Measurements from ENCODE around the gene NTM.

Gene NTM

DNA sequence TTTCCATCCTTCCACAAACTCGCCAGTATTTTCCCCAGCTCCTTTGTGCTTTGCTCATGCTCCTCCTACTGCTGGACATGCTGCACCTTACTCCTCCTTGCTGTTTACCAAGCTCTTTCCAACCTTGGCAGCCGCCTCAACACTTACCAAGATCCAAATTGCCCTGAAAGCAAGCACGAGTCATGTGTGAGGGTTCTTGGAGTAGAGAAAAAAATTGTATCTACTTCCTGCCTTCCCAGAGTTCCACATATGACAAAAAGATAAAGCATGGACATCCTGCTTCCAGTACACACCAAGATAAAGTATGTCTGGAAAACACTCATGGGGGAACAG is 767.5 kb downstream of the NTM start:
- DNase-seq = no peak

DNA sequence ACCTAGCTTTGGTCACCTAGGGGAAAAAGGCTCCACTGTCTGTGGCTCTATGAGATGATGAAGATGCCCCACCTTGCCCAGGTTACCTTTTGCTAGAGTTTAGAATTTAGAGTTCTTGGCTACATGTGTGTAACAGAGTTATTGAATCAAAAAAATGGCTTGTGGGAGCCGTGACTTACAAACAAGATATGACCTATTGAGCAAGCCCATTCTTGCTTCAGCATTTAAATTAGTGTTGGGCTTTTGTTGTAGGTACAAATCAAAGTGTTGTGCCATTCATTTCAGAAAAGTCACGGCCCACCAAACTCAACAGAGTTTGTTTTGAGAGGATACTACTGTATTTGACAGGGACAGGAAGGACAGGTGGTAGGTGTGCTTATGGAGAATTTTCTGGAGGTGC is 768.8 kb downstream of the NTM start:
- DNase-seq = no peak

DNA sequence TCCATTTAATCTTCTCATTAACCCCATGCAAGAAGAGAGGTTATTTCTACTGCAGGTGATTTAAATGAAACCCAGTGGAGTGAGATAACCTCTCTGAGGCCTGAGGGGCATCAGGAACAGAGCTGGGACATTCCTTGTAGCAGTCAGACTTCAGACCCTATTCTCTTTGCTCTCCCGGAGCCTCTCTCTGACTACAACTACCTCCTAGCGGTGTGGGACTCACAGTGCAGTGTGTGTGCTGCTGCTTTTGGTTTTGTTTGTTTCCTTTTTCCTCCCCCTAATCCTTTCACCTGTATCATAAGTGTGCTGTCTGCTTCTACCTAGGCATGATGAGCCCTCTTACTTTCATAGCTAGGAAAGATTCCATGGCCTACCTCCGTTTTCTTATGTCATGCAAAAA is 769.6 kb downstream of the NTM start:
- no peak for DNase-seq

DNA sequence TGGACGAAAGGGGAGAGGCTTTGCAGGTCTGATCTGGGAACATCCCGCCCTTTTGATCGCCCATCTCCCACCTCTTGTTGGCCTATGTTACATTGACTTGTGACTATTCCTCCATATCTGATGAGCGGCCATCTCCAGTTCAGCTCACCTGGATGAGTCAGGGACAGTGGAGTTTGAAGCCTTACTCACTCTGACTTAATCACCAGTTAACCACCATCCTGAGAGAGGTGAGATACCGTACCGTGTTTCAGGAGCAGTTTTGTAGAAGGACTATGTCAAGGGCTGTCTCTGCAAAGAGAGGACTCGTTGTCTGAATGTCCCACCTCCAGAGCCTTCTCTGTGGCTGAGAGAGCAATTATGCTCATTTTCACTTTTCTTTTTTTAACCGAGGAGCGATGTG is 771.7 kb downstream of the NTM start:
- no peak for DNase-seq

DNA sequence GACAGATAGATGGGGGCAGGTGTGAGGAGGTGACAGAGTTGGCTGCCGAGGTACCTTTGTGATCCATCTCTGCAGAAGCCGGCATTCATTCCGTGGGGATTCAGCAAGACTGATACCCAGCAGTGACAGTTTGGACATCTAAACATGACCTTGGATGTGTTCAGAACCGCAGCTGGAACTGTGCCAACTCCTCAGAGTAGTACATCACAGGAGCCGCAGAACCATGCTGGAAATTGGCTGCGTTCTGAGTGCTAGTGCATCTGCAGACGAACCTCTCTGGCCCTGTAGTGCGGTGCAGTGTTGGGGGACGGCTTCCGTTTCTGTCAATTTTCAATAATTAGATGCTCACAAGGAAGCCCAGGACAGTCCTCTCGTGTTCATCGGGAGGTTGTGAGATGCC is 772.1 kb downstream of the NTM start:
- no peak for DNase-seq

DNA sequence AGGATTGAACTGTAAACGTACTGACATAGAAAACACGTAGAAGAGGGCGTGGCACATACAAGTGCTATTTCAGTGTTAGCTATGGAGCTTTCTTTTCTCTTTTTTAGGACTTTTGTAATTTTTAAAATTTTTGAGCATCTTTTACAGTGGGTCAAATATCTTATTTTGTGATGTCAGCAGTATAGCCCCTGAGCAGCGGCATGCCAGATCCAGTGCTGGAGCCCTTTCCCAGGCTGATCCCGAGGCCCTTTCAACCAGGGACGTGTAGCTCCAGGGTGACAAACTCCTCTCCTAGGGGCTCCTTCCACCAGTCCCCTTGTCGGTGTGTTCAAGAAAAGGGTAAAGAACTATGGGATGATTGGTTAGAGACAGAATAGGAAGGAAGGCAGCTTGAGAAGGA is 777.0 kb downstream of the NTM start:
- no peak for DNase-seq

DNA sequence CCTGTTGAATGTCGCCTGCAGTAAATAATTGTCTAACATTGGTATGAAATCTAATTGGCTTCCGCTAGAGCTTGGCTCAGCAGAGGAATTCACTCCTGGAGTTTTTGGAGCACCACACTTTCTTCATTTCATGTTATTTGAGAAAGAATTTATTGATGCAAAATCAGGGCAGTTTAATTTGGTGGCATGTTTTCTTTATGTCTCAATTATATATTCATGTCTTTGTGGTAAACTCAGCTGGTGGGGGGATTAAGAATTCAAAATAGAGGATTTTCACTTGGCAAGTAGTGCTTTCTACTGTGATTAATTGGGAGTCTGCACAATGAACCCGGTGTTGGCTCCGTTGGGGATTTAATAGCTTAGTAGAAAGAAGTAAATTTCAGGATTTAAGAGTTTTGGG is 784.4 kb downstream of the NTM start:
- DNase-seq = no peak

DNA sequence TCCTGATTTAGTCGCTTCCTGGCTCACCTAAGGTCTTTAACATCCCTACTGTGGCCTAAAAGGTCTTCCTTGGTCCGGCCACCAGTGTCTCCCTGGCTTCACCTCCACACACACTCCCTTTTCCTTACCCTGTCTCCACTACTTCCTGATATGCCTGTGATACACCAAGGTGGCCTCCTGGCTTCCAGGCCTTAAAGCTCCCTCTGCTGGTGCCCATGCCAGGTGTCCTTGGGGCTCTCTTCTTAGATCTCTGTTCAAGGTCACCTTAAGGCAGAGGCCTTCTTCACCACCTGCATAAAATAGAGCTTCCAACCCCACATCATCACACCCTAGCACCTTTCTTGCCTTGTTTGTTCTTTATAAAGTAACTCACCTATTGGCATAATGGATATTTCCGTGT is 787.7 kb downstream of the NTM start:
- DNase-seq = peak; percentile 27

DNA sequence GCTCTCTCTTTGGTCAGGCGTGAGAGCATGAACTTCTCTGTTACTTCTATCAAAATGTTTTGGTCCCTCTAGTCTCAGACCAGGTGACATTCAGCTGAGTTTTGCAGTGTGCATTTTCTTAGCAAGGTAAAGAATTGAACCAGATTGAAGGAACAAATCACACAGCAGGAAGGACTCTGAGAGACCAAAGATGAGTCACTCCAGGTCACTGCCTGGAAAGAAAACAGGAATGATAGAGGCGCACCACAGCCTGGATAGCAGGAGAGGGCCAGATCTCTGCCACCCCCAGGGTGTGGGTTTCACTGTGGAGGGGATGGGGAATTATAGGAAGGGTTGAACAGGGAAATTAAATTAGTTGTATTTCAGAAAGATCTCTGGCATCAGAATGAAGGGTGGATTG is 788.3 kb downstream of the NTM start:
- DNase-seq = no peak

DNA sequence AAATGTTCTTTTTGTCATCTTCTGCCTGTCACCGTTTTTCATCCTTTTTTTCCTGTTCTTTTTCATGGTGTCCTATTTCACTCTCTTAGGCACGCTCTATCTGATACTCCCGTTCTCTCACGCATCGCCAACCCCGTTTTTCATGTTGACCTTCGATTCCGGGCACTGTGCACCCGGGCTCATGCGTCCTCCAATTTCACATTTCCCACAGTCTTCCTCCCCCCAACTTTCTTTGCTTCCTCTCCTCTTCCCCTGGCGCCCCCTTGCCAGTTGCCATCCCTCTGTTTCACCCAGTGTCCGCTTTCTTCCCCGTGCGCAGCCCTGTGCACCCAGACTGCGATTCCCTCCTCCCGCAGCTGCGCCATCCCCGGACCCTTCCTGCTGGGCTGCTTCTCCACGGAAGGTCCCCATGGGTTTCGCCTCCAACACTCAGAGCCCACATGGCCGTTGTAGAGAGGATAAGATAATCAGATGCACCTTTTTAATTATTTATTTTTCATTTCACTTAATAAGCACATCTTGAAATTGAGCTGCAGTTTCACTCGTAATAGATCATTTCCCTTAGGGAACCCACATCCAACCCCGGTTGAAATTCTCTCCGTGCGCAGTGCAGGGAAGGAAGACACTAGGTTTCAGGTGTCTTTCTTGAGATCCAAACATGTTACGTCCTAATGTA is 791.1 kb downstream of the NTM start:
- DNase-seq = no peak

DNA sequence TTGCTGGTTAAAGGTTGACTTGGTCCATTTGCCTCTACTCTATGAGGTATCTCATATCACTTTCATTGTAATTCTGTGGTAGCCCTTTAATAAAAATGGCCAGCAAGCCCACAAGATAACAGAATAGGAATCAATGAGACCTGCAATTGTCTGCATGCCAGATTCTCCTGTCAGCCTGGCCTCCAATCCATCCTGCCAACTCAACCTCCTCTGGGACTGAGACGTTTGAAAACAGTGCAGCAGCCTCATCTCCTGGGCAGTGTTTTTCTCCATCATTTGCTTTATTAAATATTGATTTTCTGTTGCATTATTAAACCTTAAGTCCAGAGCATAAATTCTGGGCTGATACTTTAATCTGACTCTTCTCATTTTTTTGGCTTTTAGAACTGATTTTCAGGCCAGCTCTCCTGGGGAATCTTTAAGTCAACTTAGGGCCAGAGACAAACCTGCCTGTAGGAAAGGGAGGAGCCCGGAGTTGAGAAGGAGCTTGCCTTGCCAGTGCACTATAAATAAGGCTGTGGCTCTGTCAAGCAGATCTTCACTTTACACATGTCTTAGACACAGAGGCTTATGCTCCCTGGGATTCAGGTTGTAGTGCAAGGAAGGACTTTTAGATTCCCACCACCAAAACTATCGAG is 798.0 kb downstream of the NTM start:
- no peak for DNase-seq

DNA sequence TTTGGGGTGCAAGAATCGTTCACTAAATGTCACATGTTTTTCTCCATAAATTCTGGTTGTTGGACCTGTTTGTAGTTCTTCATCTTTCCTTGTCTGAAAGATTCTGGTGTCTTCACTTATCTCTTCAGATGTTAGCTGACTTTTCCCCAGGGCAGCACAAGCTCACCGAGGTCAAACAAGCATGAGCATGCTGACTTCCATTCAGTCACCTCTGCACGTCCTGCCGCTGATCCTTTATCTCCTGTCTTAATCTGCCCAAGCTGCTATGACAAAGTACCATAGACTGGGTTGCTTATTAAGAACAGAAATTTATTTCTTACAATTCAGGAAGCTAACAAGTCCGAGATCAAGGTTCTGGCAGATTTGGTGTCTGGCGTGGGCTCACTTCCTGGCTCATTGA is 800.6 kb downstream of the NTM start:
- DNase-seq = no peak

DNA sequence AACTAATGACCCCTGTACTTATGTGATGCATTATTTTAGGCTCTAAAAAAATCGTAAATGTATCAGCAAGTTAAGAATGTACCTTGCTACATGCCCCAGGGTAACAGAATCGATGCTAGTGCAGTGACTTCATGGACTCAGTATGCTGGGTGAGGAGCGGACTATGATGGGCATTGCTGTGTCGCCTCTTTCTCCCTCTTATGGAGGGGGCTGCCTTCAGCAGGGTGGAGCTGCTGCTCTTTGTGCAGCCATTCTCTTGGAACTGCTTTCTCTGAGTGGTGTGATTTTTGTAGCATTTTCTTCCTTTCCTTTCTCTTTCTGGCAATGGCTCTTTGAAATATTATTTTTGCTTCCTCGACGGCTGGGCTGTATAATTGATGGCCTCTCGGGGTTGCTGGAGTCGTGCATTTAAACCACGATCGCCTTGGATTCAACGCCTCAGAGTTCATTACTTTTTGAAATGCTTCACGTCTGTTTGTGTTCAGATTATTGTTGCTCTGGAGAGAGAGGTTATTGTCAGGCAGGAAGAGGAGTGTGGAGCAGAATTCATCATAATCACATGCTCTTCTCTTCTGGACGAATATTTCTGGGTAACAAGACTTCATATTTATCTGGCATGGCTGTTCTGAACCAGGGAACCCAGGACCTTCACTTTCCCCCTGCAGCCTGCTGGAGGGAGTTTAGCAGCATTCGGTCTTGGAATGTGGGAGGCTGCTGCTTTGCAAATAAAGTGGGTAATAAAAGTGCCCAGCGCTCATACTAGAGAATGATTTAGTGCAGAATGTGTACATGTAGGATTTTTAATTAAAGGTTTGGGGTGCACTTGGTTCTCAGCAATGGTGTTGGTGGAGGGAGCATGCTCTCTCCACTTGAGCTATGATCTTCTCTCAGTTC is 804.2 kb downstream of the NTM start:
- no peak for DNase-seq

DNA sequence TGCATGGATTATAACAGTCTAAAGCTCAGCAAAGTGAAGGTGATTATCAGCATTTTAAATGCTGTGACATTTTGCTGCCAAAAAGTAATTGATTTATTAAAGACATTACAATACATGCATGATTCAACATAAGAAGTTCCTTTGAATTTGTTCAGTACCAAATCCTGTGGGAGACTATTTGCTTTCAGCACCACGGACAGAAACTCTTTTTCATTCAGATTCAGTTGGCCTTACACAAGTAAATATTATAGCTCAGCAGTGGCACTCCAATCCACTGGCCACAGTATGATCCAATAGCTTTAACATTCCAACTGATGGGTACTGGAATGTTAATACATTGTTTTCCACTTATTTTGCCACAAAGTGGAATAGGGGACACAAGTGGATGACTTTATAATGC is 806.7 kb downstream of the NTM start:
- DNase-seq = peak; percentile 59

DNA sequence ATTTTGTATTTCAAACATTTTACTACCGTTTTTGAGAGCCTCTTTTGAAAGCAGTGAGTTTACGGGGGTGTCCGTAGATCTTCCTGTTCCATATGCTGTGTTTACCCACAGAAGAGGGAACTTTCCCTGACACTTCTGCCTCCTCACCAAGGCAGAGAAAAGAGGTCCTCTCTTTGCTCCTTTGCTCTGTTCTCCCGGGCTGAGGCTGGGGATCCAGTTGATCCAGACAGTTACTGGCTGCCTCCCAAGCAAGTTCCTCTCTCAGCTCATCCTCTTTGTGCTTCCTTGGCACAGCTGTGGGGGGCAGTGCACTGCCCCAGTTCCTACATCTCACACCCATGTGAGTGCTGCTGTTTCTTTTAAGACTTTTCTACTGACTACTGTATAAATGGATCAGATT is 813.7 kb downstream of the NTM start:
- DNase-seq = no peak

DNA sequence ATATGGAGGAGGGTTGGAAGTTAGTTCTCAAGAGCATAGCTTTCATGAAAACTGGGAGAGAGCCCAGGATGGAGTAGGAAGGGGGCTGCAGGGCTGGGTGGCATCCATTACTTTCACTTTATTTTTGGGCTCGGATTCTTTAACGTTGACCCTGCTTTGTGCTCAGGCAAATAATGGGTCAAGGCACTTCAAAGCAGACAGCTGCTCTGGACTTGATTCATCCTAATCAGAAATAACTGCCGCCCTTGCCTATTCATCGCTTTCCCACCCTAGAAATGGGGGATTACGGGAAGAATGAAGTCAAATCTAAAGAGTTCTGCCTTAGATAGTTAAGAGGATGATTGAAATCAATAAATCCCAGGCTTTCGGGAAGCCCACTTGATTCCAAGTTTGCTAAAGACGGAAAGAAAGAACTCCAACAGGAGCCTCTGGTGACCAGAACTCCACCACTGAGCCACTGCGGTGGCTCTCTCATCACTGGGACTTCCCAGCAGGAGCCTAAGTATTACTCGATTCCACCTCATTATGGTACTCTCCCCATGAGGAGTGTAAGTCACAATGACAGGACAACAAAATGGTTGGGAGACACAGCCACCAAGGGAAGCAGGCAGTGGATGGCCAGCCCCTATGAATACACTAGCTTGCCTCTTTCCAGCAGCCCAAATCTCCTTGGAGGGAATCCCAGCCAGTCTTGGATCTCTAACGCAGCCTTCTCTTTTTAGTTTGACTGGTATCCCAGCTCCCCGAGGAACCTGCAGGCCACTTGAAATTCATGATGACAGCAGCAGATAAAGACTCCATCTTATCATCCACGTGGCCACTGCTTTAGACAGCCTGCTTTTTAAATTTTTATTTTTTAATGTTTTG is 815.5 kb downstream of the NTM start:
- no peak for DNase-seq

DNA sequence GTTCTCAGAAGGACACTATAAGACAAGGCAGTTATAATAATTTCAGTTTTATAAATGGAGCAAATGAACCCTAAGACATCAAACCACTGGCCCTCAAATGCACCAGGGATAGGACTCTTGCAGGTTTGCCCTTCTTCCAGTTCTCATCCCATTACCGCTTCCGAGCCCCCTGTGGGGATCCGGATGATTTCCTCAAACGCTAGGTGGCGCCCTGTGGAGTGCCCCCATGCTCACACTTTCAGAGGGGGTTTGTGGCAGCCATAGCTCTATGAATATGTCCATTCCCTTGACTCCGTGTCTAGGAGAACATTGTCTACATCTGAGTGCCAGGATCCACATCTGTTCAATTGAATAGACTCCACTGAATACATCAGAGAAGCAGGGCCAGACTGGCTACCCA is 816.3 kb downstream of the NTM start:
- peak; percentile 1 for DNase-seq

DNA sequence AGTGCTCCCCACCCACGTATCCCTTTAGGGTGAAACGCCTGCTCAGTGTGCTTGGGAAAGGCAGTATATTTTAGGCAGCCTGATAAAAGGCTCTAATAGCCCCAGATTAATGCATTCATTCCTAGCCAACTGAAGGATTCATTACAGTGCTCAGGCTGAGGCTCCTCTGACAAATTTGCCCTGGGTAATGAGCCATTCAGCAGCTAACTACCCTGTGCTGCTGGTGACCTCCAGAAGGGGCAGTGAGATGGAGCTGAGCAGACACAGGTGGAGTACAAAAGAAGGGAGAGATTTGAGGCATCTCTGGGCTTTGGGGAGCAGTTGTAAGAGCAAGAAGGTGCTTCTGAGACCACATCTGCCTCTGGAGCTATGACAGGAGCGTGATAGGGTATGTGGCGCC is 817.0 kb downstream of the NTM start:
- DNase-seq = no peak

DNA sequence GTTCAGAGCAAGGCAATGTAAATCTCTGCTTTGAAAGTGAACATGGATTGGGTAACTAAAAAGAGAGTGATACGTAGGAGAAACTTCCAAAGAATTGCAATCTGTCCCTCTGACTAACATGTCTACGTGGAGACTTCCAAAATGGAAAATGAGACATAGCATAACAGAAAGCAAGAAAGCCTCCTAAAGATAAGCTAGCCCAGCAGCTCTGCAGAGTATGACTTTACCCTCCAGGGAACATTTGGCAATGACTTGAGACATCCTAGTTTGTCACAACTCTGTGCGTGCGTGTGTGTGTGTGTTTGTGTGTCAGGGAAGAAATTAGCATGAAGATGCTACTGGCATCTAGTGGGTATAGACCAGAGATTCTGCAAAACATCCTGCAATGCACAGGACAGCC is 817.4 kb downstream of the NTM start:
- no peak for DNase-seq

DNA sequence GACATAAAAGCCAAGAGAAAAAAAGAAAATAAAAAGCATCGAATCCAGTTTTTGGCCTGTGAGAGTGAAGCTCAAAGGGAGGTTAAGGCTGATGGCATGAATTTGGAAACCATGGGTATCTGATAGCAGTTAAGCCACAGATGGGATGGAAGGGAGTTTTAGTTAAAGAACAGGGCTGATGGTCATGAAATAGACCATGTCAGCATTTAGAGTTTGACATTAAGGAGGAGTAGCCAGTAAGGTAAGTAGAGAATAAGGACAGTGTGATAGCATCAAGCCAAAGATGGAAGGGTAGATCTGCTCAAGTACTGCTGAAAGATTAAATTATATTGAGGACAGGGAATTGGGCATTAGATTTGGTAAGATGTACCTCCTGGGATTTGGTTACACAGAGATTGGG is 826.5 kb downstream of the NTM start:
- no peak for DNase-seq

DNA sequence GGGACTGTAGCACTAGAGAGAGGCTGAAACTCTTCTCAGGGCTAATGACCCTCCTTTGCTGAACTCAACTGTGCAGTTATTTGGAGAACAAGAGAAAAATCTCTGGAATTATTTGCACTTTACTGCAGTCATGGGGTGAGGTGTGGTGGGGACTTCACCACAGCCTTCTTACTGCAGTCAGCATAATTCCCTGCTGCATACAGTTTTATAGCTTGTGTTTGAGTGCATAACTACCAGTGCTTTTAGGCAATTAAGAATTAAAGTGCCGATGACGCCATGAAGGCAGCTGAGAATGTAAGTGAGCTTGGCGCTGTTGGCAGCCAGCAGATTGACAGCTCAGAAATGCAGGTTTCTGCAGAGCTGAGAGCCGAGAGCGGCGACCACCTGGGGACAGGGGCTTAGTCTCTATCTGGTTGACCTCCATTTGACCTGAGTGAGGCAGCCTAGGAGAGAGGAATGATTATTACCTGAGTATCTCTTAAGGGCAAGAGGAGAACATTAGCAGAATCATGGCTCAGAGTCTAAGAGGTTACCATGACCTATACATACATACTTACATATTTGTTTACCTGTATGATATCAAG is 830.0 kb downstream of the NTM start:
- no peak for DNase-seq

DNA sequence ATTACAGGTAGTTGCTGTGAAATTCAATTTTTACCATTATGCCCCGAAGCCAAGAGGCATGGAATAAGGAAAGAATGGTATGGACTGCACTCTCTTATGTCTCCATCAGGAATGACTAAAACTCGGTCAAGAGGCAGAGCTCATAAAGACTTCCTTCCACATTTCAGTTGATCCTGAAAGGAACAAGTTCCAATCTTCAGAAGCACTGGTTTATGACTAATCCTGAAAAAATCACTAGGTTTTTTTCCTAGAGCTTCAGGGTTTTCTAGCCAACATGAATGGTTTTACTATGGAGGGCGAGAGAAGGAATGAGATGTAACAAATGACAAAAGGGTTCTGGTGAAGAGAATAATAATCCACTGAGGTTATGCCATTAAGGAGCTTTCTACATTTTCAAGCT is 832.2 kb downstream of the NTM start:
- no peak for DNase-seq

DNA sequence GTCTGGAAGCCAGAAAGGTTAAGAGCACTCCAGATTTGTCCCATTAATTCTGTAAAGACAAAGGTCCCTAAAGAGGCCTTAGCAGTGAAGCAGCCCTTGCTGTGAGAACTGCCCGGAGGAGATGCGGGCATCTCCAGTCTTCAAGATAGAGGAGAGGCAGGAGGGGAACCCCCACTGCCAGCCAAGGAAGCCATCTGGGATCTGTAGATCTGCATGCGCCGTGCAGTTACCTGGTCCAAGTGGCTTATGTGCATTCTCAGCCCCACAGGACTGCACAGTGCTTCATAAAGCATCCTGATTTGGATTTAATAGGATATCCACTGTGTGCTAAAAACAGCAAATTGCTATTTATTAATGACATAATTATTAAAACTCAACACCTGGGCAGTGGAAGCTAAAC is 834.6 kb downstream of the NTM start:
- DNase-seq = no peak

Measured in hematopoietic multipotent progenitor cell treated with erythropoietin and hydrocortisone succinate and interleukin-3 and kit ligand, for 4 days (in vitro differentiated cells).